NB4 (cell line): ENCODE results near the gene NGLY1.

Experiments
- CTCF ChIP-seq: IDR thresholded peaks from one replicate; pipeline ENCODE4 v1.5.1; 2012; ENCODE audit warnings: low read depth, low read length
- MAX ChIP-seq: IDR thresholded peaks from 2 replicates; pipeline ENCODE4 v1.6.1; 2011; ENCODE audit warnings: low read depth, low read length
- MYC ChIP-seq: IDR thresholded peaks from 2 replicates; pipeline ENCODE4 v1.6.1; 2011; ENCODE audit warnings: low read depth, low read length
- POLR2A ChIP-seq: IDR thresholded peaks from 2 replicates; pipeline ENCODE4 v1.6.1; 2011; ENCODE audit warnings: mild to moderate bottlenecking; ENCODE audit not compliant: insufficient read length; ENCODE audit errors: extremely low read depth

GRCh38 chr3:25817638-25818037 is 34.4 kb upstream of the NGLY1 start:
- TF ChIP-seq CTCF (no peak), POLR2A (no peak), MYC (no peak), MAX (no peak)
